HFFc6 (cell line): ENCODE data around the gene CEP104. TPM values are rescaled to one million over a fixed set of nuclear protein-coding genes. Genes with fewer than 3 reads are reported as not detected.

Experiments
- DNase-seq: peaks from one replicate; pipeline ENCODE4 v3.0.0-alpha.2; 2018
- H3K27ac Mint-ChIP-seq: 2 replicates; pipeline ENCODE4 v1.8.0; 2020; ENCODE audit warnings: mild to moderate bottlenecking, mixed read lengths
- H3K27me3 Mint-ChIP-seq: 2 replicates; pipeline ENCODE4 v1.8.0; 2021; ENCODE audit warnings: mild to moderate bottlenecking, moderate library complexity, mixed read lengths; ENCODE audit not compliant: insufficient read depth
- H3K36me3 Mint-ChIP-seq: 2 replicates; pipeline ENCODE4 v1.8.0; 2021; ENCODE audit warnings: low read depth, mixed read lengths
- H3K4me1 Mint-ChIP-seq: 2 replicates; pipeline ENCODE4 v1.8.0; 2020; ENCODE audit warnings: low read depth, mixed read lengths
- H3K4me3 Mint-ChIP-seq: 2 replicates; pipeline ENCODE4 v1.8.0; 2020; ENCODE audit warnings: mild to moderate bottlenecking, moderate library complexity, mixed read lengths
- H3K9me3 Mint-ChIP-seq: 2 replicates; pipeline ENCODE4 v1.8.0; 2020; ENCODE audit warnings: mild to moderate bottlenecking, mixed read lengths
- total RNA-seq, 6 experiments: library from RNA; stranded (reverse); fragmentation: NEBNext Ultra II Directional; extraction: Animal tissue kit (Norgen Biotek cat#: 25700); gene quantifications; 2 replicates in 1 of 6; 3 replicates in 5 of 6; pipeline ENCODE4 v1.2.3, GENCODE V29; 2021
- TF ChIP-seq, protein P1 (sequence below): fragments of 200-600 bp; sonication (generic); IDR thresholded peaks from 2 replicates; pipeline ENCODE4 v1.5.0; 2021; ENCODE audit warnings: antibody characterized with exemption, mild to moderate bottlenecking

The CEP104 gene
- total RNA-seq, 6 experiments from 2014 or later: 43.2 to 63.4 (median 52.9) TPM

DNA sequence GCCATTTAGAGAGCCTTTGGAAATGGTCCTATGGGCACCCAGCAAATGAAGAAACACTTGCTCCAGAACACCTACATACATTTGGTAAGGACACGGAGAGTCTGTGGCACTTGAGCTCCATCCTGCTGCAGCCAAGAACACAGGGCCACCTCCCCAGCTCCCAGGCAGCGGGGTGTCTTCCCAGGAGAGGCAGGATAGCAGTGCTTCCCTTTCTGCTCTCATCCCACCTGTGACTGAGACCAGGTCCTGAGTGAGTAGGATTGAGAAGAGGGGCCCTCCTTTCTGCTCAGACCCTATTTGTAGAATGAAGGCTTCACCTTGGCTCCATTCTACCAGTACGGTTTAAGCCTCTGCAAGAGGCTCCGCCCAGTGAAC, 38.9 kb upstream of the CEP104 start:
- H3K4me1 Mint-ChIP-seq: peaks cover 43% of the 10 kb centered on the region
- H3K4me3 Mint-ChIP-seq: no peak overlapping the region
- peak overlapping the region; percentile 31; the same call in 1 of the 2 replicates for H3K27ac Mint-ChIP-seq
- DNase-seq: no peak
- peaks cover 18% of the 10 kb centered on the region for H3K36me3 Mint-ChIP-seq
- peaks cover 10% of the 10 kb centered on the region; the same call in 1 of the 2 replicates for H3K9me3 Mint-ChIP-seq
- H3K27me3 Mint-ChIP-seq: no peaks in the 10 kb centered on the region; the same call in 1 of the 2 replicates
- TF ChIP-seq, protein P1, sequence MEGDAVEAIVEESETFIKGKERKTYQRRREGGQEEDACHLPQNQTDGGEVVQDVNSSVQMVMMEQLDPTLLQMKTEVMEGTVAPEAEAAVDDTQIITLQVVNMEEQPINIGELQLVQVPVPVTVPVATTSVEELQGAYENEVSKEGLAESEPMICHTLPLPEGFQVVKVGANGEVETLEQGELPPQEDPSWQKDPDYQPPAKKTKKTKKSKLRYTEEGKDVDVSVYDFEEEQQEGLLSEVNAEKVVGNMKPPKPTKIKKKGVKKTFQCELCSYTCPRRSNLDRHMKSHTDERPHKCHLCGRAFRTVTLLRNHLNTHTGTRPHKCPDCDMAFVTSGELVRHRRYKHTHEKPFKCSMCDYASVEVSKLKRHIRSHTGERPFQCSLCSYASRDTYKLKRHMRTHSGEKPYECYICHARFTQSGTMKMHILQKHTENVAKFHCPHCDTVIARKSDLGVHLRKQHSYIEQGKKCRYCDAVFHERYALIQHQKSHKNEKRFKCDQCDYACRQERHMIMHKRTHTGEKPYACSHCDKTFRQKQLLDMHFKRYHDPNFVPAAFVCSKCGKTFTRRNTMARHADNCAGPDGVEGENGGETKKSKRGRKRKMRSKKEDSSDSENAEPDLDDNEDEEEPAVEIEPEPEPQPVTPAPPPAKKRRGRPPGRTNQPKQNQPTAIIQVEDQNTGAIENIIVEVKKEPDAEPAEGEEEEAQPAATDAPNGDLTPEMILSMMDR: no peak

DNA sequence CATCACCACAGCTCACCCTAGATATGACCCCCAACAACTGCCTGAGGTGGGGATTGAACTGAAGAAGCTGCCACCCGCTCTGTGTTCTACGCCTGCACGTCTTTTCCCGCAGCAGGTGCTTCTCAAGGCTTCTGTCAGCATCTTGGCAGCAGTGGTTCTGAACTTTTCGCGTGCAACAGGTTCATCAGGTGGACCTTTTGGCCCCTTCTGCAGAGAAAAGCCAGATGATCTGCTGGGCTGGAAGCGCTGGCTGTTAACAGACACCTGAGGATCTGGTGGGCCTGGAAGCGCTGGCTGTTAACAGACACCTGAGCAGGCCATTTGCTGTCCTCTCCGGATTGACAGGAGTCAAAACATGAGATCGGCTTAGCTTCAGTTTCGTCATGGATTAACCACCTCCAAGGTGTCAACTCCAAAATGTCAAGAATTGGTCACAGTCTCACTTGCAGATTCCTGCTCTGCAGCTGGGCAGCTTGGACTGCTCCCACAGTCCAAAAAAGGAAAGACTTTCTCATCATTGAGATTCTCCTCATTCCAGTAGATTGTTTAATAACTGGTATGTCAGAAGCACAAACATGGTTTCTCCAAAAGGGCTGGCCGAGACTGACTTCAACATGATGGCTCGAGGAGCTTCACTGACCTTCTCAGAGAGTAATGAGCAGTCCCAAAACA, 38.4 kb upstream of the CEP104 start:
- TF ChIP-seq, protein P1: no peak
- Mint-ChIP-seq H3K27ac (peak overlapping the region; percentile 31; the same call in 1 of the 2 replicates), H3K9me3 (peaks cover 10% of the 10 kb centered on the region; the same call in 1 of the 2 replicates), H3K27me3 (no peaks in the 10 kb centered on the region; the same call in 1 of the 2 replicates), H3K4me3 (no peak overlapping the region), H3K4me1 (peaks cover 43% of the 10 kb centered on the region), H3K36me3 (peaks cover 18% of the 10 kb centered on the region)
- DNase-seq: peak; percentile 17

DNA sequence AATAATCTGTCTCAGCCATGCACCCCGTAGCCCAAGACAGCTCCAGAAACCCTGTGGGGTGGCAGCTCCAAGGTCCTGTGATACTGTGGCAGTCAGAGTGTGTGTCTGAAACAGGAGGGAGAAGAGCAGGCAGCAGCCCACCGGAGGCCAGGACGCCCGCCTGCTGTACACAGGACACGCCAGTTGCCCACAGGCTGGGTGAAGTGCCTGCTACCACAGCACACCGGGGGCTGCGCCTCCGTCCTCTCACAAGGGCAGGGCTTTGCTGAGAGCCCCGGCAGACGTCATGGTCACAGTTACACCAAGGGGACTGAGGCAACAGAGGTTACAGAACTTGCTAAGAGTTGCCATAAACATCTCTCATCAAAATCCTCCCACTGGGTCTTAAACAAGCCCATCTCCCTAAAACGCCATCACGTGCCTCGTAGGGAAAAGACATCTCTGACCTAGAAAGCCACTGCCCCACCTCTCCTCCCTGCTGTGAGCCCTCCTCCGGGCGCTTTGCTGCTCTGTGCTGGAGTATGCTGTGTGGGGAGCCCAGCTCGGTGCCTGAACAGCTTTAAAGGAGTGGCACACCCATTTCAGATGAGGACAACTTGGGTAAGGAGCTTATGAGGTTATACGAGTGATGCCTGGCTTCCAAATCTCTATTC, 37.7 kb upstream of the CEP104 start:
- Mint-ChIP-seq H3K4me1 (peaks cover 43% of the 10 kb centered on the region), H3K36me3 (peaks cover 24% of the 10 kb centered on the region)
- TF ChIP-seq, protein P1: no peak

DNA sequence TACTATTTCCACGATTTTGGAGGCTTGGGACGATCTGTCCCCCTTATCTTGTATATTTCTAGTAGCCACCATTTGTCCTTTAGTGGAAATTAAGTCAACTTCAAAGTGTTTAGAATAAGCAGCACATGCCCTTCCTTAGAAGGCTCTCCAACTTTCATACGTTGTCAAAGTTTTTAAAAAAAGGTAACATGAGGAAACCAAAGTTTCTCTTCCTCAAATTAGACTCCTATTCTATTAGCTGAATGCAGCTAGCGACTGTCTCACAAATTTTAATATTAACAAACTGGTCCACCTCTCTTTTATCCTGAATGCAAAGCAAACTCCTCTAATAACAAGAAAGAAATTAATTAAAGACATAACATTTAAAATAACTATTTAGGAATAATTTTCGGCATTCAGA, 36.2 kb upstream of the CEP104 start:
- no peak overlapping the region for H3K27ac Mint-ChIP-seq
- H3K4me1 Mint-ChIP-seq: peaks cover 31% of the 10 kb centered on the region
- TF ChIP-seq, protein P1: no peak
- H3K36me3 Mint-ChIP-seq: peaks cover 21% of the 10 kb centered on the region
- no peak for DNase-seq
- H3K9me3 Mint-ChIP-seq: peaks cover 6% of the 10 kb centered on the region; the same call in 1 of the 2 replicates
- no peak overlapping the region for H3K4me3 Mint-ChIP-seq
- H3K27me3 Mint-ChIP-seq: no peaks in the 10 kb centered on the region; the same call in 1 of the 2 replicates

More for the DNA sequence above, 37.7 kb upstream of the CEP104 start:
- no peak overlapping the region for H3K4me3 Mint-ChIP-seq
- no peaks in the 10 kb centered on the region; the same call in 1 of the 2 replicates for H3K27me3 Mint-ChIP-seq
- H3K9me3 Mint-ChIP-seq: peaks cover 10% of the 10 kb centered on the region; the same call in 1 of the 2 replicates
- no peak overlapping the region for H3K27ac Mint-ChIP-seq
- no peak for DNase-seq

DNA sequence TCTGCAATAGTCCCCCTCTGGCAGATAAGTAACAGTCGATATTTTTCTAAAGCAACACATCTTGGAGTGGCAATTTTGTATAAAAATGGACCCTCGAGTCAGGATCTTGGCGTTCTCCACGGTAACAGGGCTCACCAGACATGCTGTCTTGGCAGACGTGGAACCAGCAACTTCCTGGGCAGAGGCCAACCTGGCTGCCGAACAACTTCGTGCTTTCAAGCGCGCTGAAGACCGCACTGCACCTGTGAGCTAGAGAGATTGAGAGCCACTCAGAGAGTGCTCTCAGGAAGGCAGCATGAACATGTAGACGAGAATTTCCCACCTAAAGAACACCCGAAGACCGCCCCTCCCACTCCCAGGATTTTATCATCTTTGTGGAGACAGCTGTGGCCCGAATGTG, 35.7 kb upstream of the CEP104 start:
- DNase-seq: no peak
- H3K27me3 Mint-ChIP-seq: no peaks in the 10 kb centered on the region; the same call in 1 of the 2 replicates
- TF ChIP-seq, protein P1: no peak
- peaks cover 22% of the 10 kb centered on the region for H3K36me3 Mint-ChIP-seq
- H3K27ac Mint-ChIP-seq: no peak overlapping the region; the same call in 1 of the 2 replicates
- H3K4me3 Mint-ChIP-seq: no peak overlapping the region
- peaks cover 27% of the 10 kb centered on the region for H3K4me1 Mint-ChIP-seq
- H3K9me3 Mint-ChIP-seq: peaks cover 1% of the 10 kb centered on the region; the same call in 1 of the 2 replicates
